Measurements from ENCODE around the gene AFG1L.
"Not testable (repeated sequence)": the region's sequence is repeated elsewhere in the genome, so short reads cannot be mapped to it uniquely, and the experiment has no call there.

AFG1L gene

GRCh38 chr6:108291091-108291490 is 3.8 kb upstream of the AFG1L start:
- no peak for DNase-seq (ENCODE audit: low read depth)

DNA sequence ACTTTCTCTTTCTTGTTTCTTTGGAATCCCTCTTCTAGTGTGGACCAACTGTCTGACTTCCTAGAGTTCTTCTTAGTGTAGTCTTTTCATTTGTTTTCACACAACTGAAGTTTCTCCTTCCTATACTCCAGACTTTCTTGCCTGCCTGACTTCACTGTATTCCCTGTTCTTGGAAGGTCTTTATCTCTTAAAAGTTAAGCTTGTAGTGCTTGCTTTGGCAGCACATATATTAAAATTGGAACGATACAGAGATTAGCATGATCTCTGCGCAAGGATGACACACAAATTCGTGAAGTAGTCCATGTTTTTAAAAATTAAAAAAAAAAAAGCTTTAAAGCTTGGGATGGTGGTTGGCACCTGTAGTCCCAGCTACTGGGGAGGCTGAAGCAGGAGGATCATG is 2.3 kb upstream of the AFG1L start:
- DNase-seq (ENCODE audit: low read depth): not testable (repeated sequence)

DNA sequence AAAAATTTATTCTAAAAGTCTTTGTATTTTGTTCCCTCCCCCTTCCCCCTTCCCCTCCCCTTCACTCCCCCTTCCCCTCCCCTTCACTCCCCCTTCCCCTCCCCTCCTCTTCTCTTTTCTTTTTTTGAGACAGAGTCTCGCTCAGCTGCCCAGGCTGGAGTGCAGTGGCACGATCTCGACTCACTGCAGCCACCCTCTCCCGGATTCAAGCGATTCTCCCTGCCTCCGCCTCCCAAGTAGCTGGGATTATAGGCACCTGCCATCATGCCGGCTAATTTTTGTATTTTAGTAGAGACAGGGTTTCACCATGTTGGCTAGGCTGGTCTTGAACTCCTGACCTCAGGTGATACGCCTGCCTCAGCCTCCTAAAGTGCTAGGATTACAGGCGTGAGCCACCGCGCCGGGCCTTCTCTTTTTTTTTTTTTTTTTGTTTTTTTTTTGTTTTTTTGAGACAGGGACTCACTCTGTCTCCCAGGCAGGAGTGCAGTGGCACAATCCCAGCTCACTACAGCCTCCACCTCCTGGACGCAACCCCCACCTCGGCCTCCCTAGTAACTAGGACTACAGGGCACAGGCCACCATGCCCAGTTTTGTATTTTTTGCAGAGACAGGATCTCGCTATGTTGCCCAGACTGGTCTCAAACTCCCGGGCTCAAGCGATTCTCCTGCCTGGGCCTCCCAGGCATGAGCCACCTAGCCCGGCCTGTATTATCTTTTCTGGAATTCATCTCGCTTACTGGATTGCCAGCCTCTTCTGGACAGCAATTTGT is 1.1 kb upstream of the AFG1L start:
- no peak for DNase-seq (ENCODE audit: low read depth)

DNA sequence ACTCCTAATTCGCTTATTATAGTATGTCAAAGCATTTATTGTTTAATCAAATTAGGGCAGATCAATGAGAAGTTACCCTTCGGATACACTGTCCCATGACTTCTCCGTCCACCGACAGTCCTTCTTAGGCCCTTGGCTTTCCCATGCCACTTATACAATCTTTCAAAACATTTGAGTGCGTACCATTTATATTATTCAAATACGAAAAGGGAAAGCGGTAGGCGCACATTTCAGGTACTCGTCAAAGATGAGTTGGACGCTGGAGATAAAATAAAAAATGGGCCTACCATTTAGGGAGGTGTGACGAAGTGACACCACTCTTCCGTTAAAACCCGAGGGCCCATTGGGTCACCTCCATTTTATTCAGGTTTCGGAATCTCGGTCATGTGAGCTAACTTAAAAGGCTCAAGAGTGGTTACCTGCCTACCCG is 542 bp upstream of the AFG1L start:
- no peak for DNase-seq (ENCODE audit: low read depth)

GRCh38 chr6:108295676-108296075 is 822 bp downstream of the AFG1L start:
- DNase-seq (ENCODE audit: low read depth): no peak

DNA sequence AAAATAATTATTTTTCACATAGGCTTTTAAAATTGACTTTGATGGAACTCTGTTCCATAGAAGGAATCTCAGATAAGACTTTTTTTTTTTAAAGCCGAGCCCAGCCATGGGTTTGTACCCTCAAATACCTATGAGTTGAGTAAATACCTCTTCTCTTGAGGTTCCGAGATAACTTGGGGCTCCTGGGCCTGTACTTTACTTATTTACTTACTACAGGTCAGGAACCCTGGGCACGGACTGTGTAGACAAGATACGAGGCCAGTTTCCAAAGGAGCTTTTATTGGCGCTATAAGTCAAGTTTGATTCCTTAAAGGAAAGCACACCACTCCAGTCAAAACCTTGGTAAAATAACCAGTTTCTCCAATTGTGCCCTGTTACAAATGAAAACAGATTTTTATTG is 7.5 kb downstream of the AFG1L start:
- no peak for DNase-seq (ENCODE audit: low read depth)

GRCh38 chr6:108304646-108305045 is 9.8 kb downstream of the AFG1L start:
- no peak for DNase-seq (ENCODE audit: low read depth)

DNA sequence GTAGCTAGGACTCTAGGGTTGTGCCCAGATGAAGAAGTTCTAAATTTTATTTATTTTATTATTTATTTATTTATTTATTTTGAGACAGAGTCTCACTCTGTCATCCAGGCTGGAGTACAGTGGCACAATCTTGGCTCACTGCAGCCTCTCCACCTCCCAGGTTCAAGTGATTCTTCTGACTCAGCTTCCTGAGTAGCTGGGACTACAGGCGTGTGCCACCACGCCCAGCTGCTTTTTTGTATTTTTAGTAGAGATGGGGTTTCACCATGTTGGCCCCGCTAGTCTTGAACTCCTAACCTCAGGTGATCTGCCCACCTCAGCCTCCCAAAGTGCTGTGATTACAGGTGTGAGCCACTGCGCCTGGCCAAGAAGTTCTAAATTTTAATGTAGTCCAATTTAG is 13.8 kb downstream of the AFG1L start:
- DNase-seq (ENCODE audit: low read depth): not testable (repeated sequence)

DNA sequence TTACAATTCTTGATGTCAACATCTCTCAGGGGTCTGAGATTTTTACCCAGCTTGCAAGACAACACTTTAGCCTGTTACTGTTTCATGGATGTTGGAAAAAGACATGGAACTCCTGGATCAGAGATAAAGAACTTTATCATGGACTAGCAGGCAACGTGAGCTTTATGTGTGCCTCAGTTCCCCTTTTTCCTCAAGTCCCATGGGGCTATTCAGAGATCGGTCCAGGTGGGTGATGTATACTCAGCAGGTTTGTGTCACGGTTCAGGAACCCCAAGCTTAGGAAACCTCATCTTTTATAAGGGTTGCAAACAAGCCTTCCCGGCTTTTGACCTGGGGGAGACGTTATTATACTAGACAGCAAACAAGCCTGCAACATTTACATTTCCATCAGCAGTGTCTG is 15.0 kb downstream of the AFG1L start:
- DNase-seq (ENCODE audit: low read depth): no peak

DNA sequence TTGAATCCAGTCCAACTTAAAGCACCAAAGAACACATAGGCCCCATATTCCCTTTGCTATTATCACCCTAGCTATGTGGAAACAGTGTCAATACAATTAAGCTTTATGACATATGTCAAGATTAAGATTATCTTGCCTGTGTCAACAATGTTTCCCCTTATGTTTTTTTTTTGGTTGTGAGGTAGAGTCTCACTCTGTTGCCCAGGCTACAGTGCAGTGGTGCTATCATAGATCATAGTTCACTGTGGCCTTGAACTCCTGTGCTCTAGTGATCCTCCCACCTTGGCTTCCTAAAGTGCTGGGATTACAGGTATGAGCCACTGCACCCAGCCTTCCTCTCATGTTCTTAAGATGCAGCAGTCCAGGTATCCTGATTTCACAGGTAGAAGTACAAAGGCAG is 17.8 kb downstream of the AFG1L start:
- DNase-seq (ENCODE audit: low read depth): no peak

GRCh38 chr6:108321253-108321747 is 26.4 kb downstream of the AFG1L start:
- no peak for DNase-seq (ENCODE audit: low read depth)

GRCh38 chr6:108322728-108323127 is 27.9 kb downstream of the AFG1L start:
- DNase-seq (ENCODE audit: low read depth): no peak

DNA sequence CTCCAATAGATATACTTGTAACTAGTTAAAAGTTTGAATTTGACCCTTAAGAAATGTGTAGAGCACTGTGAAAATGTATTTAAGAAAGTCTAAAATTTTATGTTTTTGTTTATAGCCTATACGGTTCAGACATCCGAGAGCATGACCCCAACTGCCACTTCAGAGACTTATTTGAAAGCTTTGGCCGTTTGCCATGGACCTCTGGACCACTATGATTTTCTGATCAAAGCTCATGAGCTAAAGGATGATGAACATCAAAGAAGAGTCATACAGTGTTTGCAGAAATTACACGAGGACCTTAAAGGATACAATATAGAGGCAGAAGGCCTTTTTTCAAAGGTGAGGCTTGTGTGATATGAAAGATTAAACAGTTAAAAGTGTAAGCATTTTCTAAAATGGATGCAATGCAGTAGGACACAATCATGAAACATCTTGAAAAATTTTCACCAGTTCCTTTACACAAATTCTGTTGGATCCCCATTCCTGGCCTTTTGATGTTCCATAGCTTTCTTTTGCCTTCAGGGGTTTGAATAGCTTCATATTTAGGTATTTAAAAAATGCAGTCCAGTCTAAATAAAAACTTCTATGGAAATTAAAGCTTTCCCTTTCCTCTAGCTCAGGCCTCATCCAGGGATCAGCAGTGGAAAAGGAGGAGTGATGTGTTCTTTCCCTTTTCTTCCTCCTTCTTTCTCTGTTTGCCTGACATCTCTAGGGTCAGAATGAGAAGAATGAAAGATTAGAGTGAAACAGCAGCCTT is 29.0 kb downstream of the AFG1L start:
- no peak for DNase-seq (ENCODE audit: low read depth)

GRCh38 chr6:108330221-108330785 is 35.4 kb downstream of the AFG1L start:
- not testable (repeated sequence) for DNase-seq (ENCODE audit: low read depth)

DNA sequence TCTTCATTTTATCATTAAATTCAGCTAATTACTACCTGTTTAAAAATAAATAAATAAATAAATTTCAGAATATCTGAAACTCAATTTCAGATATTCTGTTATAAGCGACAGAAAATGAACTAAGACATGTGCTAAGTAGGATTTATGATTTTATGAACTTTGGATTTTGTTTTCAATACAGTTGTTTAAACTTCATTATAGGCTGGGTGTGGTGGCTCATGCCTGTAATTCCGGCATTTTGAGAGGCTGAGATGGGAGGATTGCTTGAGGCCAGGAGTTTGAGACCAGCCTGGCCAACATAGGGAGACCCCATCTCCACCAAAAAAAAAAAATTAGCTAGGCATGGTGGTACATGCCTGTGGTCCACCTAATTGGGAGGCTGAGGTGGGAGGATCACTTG is 36.0 kb downstream of the AFG1L start:
- DNase-seq (ENCODE audit: low read depth): no peak

DNA sequence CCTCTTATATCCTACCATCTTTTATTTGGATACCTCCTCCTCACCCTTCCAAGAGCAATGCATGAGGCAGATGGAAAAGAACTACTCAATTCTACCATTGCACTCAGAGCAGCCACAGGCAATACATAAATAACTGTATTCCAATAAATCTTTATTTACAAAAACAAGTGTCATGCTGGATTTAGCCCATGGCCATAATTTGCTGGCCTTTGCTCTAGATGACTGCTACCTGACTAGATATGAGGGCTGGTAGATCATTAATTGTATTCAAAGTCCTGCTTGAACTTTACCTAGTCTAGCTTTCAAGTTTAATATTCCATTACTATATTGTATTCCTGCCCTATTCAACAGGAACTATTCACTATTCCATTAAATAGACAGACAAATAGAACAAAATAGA is 37.1 kb downstream of the AFG1L start:
- DNase-seq (ENCODE audit: low read depth): no peak

DNA sequence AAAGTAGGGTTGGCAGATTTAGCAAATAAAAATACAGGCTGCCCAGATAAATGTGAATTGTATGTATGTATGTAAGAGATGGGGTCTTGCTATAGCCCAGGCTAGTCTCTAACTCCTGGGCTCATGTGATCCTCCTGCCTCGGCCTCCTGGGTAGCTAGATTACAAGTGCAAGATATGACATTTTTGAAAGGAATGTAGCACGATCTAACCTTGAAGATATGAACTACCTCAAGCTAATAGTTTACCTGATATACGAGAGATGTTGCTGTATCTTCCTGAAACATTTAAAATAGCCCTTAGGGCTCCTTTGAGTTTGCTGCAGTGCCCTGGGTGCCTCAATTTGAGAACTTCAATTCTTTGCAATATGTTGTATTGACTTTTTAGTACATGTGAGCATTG is 42.1 kb downstream of the AFG1L start:
- DNase-seq (ENCODE audit: low read depth): no peak

DNA sequence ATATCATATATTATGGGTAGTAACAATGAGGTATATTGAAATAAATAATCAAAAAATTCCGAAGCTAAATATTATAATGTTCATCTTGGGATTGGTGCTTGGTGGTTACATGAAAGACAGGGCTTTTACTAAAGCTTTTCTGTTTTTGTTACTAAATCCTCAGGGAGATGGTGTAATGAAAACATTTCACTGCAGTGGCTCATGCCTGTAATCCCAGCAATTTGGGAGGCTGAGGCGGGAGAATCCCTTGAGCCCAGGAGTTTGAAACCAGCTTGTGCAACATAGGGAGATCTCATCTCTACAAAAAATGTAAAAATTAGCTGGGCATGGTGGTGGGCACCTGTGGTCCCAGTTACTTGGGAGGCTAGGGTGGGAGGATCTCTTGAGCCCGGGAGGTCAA is 42.9 kb downstream of the AFG1L start:
- no peak for DNase-seq (ENCODE audit: low read depth)

- DNase-seq (ENCODE audit: low read depth): no peak
Measured at GRCh38 chr6:108341372-108341771, 46.5 kb downstream of the AFG1L start.

DNA sequence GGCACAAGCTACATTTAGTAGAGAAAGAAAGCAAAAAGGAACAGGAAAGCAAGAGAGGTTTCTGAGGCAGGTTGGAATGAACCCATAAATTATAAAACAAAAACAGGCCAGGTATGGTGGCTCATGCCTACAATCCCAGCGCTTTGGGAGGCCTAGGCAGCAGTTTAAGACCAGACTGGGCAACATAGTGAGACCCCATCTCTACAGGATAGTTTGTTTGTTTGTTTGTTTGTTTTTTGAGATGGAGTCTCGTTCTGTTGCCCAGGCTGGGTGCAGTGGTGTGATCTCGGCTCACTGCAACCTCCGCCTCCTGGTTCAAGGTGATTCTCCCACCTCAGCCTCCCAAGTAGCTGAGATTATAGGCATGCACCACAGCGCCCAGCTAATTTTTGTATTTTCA is 49.0 kb downstream of the AFG1L start:
- DNase-seq (ENCODE audit: low read depth): no peak

DNA sequence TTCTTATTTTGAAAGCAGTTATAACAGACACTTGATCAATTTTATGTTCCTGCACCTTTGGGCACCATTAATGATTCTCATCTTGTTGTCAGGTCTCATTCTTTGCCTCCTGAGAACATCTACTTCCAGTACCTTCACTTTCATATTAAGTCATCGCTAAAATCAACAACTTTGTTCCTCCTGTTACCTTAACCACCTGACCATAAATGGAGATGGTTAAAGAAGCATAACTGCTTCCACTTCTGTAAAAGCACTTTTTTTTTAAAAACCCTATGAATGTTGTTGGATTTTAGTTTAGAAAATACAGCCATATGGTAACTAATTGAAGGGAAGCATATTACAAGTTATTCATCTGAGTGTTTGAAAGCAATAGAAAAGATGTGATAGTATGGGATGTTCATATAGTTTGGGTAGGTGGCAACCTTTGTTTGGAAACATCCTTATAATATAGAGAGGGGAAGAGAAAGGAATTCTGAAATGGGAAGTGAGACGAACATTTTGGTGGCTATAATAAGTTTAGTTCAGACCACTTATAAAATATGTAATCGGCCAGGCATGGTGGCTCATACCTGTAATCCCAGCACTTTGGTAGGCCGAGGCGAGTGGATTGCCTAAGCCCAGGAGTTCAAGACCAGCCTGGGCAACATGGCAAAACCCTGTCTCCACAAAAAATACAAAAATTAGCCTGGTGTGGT is 53.9 kb downstream of the AFG1L start:
- no peak for DNase-seq (ENCODE audit: low read depth)

GRCh38 chr6:108350528-108350927 is 55.7 kb downstream of the AFG1L start:
- no peak for DNase-seq (ENCODE audit: low read depth)

DNA sequence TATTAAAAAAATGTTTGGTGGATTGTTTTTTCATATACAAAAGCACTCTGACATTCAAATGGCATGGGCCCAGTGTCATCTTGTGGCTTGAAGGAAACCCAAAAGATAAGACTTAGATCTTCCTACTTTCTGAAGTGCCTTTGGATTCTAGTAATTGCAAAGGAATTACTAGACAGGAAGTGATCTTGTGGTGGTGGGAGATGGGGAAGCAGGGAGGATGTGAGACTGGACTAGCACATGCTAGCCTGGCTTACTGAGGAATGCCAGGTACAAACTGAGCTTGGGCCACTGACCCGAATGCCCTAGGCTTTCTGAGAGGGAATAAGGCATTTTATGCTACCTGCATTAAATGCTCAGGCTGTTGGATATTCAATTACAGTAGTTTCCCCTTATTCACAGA is 59.0 kb downstream of the AFG1L start:
- no peak for DNase-seq (ENCODE audit: low read depth)

All from non-pigmented ciliary epithelial cell (primary cell).